Effector memory CD8-positive, alpha-beta T cell (primary cell): ENCODE results near the gene LARGE1.

Source experiments
- ATAC-seq: fragments of 150-1000 bp; cut with Tn5 transposase; replicated peaks from 2 replicates; pipeline ENCODE4 v1.10.0; 2021; ENCODE audit warnings: mild to moderate bottlenecking, moderate library complexity
- DNase-seq, 3 experiments: peaks; one replicate each; pipeline ENCODE4 v3.0.0; 2021
- H3K27ac Mint-ChIP-seq, 2 donors: one replicate each; pipeline ENCODE4 v1.8.0; 2022; ENCODE audit warnings: mild to moderate bottlenecking in 2 of 2, mixed read lengths in 2 of 2, moderate library complexity in 2 of 2
- H3K27me3 Mint-ChIP-seq, 2 donors: one replicate each; pipeline ENCODE4 v1.8.0; 2022; ENCODE audit warnings: mixed read lengths in 2 of 2
- H3K36me3 Mint-ChIP-seq: one replicate; pipeline ENCODE4 v1.8.0; 2022; ENCODE audit warnings: mild to moderate bottlenecking, moderate library complexity, mixed read lengths; ENCODE audit not compliant: insufficient read depth
- H3K4me1 Mint-ChIP-seq, 2 donors: one replicate each; pipeline ENCODE4 v1.8.0; 2022; ENCODE audit warnings: low read depth in 2 of 2, mixed read lengths in 2 of 2
- H3K4me3 Mint-ChIP-seq, 2 donors: one replicate each; pipeline ENCODE4 v1.8.0; 2022; ENCODE audit warnings: mild to moderate bottlenecking in 2 of 2, mixed read lengths in 2 of 2, moderate library complexity in 2 of 2
- H3K9me3 Mint-ChIP-seq, 2 donors: one replicate each; pipeline ENCODE4 v1.8.0; 2022; ENCODE audit warnings: mixed read lengths in 2 of 2

LARGE1 gene

DNA sequence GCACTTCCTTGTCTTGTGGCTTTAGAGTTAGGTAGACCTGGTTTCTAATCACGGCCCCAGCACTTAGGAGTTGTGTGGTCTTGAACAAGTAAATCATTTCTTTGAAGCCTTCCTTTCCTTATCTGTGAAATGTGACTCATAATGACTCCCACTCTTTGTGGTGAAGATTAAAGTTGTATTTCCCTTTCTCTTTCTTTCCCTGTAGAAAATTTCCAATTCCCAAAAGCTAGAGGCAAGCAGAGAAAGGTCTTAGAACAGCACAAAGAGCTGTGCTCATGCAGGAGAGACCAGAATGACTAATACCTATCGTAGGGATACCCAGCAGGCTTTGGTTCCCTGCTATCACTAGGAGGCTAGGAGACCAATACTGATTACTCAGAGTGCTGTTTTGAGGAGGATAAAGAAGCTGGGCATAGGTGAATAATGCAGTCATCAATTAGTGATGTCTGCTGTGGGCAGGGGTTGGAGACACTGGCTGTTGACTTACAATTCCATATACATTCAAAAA, 591.4 kb downstream of the LARGE1 start:
- DNase-seq (no peak), ATAC-seq (no peak)
- H3K36me3 Mint-ChIP-seq, result no peaks in the 10 kb centered on the region
- no peaks in the 10 kb centered on the region for H3K27me3 Mint-ChIP-seq
- H3K4me3 Mint-ChIP-seq, result no peak overlapping the region
- H3K9me3 Mint-ChIP-seq, result peaks cover 5 to 6% of the 10 kb centered on the region in 2 donors
- no peaks in the 10 kb centered on the region for H3K4me1 Mint-ChIP-seq
- no peak overlapping the region for H3K27ac Mint-ChIP-seq

DNA sequence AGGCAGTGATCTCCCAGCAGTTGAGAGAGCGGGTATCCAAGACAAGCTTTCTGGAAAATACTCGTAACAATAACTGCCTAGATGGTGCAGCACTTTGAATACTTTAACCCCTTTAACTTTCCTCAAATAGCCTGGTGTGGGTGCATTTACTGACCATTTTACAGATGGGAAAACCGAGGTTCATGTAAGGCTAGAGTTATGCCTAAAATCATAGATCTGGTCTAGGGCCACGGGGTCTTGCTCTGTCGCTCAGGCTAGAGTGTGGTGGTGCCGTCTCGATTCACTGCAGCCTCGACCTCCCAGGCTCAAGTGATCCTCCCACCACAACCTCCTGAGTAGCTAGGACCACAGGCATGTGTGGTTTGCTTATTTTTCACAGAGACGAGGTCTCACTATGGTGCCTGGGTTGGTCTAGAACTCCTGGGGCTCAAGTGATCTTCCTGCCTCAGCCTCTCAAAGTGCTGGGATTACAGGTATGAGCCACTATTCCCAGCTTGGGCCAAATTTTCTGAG, 592.9 kb downstream of the LARGE1 start:
- H3K4me3 Mint-ChIP-seq, result no peak overlapping the region
- no peak for ATAC-seq
- no peaks in the 10 kb centered on the region for H3K36me3 Mint-ChIP-seq
- peak overlapping the region in 1 of 2 donors; percentile 48 for H3K27ac Mint-ChIP-seq
- H3K9me3 Mint-ChIP-seq, result peaks cover 0 to 8% of the 10 kb centered on the region in 2 donors
- no peak for DNase-seq
- no peaks in the 10 kb centered on the region for H3K4me1 Mint-ChIP-seq
- H3K27me3 Mint-ChIP-seq, result no peaks in the 10 kb centered on the region

DNA sequence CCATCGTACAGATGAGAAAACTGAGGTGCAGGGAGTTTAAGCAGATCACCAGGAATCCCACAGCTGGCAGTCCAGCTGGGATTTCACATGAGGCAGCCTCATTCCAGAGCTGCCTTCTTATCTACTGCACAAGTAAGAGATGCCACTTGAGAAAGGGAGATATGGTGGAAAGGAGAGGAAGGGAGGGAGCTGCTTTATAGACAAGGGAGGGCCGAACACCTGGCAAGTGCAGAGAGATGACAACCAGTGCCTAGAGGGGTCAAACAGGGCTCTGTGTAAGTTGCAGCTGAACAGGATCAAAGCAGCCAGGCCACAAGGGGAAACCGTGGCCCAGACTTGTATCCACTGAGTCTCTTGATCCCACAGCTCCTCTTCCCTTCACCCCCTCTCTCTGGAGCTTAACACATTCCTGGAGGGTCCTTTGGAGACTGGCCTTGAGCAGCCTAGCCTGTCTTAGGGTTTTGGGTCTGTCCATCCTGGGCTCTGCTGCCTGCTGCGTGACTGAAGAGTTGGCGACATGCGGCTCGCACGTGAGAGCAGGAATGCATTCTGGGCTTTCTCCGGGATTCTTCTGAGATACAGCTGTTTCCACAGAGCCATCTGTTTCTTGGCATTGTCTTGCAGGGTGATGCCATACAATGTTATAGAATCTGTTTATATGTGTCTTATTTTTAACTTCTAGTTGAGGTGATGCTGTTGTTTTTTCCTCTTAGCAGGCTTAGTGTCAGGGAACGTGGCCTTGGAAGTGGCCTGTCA, 593.6 kb downstream of the LARGE1 start:
- Mint-ChIP-seq H3K36me3 (no peaks in the 10 kb centered on the region), H3K27me3 (no peaks in the 10 kb centered on the region), H3K27ac (no peak overlapping the region), H3K4me1 (no peaks in the 10 kb centered on the region), H3K4me3 (no peak overlapping the region), H3K9me3 (peaks cover 0 to 4% of the 10 kb centered on the region in 2 donors)
- DNase-seq (no peak), ATAC-seq (no peak)

- H3K27ac Mint-ChIP-seq, result no peak overlapping the region
- no peaks in the 10 kb centered on the region for H3K36me3 Mint-ChIP-seq
- H3K4me1 Mint-ChIP-seq, result no peaks in the 10 kb centered on the region
- DNase-seq, result no peak
- no peak for ATAC-seq
- no peaks in the 10 kb centered on the region for H3K27me3 Mint-ChIP-seq
- peaks cover 0 to 4% of the 10 kb centered on the region in 2 donors for H3K9me3 Mint-ChIP-seq
- H3K4me3 Mint-ChIP-seq, result no peak overlapping the region
These were observed 594.9 kb downstream of the LARGE1 start for GRCh38 chr22:33325232-33326004.

DNA sequence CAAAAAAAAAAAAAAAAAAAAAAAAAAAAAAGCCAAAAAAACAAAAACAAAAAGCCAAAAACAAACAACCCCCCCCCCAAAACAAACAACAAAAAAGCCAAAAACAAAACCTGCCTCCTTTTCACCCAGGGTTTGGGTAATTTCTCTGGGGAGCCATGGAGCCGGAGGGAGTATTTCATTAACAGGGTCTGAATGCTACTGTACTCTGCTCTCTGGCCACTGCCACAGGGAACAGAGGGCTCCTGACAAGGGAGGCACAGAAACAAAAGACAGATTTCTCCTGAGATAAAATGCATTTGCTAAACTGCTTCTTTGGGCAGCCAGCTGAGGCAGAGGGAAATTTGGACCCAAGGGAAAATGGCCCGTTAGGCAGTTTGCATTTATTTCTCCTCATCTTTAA, 596.0 kb downstream of the LARGE1 start:
- Mint-ChIP-seq H3K4me3 (no peak overlapping the region), H3K27ac (no peak overlapping the region), H3K4me1 (no peaks in the 10 kb centered on the region), H3K27me3 (no peaks in the 10 kb centered on the region), H3K9me3 (peaks cover 0 to 4% of the 10 kb centered on the region in 2 donors), H3K36me3 (peaks cover 3% of the 10 kb centered on the region)
- DNase-seq (no peak), ATAC-seq (no peak)

GRCh38 chr22:33321466-33321865, 598.8 kb downstream of the LARGE1 start:
- H3K4me1 Mint-ChIP-seq, result no peaks in the 10 kb centered on the region
- H3K27ac Mint-ChIP-seq, result no peak overlapping the region
- H3K27me3 Mint-ChIP-seq, result no peaks in the 10 kb centered on the region
- no peak overlapping the region for H3K4me3 Mint-ChIP-seq
- H3K9me3 Mint-ChIP-seq, result peaks cover 6 to 7% of the 10 kb centered on the region in 2 donors
- DNase-seq (no peak), ATAC-seq (no peak)
- peaks cover 4% of the 10 kb centered on the region for H3K36me3 Mint-ChIP-seq

DNA sequence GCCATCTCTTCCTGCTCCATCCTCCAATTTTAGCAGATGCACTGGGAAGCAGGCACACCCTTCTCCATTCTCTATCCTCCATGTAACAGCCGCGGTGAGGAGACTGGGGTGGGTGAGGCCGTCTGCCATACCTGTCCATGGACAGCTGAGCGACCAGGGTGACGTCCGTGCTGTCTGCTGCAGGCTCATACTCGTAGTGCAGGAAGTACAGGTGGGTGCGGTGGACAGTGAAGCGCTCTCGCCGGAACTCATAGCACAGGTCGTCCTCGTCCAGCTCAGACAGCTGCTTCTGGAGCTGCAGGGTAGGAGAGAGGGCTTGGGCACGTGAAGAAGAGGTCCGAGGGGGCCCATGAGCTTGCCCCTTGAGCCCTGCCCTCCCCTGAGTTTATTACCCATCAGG, 604.3 kb downstream of the LARGE1 start:
- H3K36me3 Mint-ChIP-seq, result peaks cover 4% of the 10 kb centered on the region
- no peaks in the 10 kb centered on the region for H3K27me3 Mint-ChIP-seq
- no peak overlapping the region for H3K4me3 Mint-ChIP-seq
- peaks cover 2 to 7% of the 10 kb centered on the region in 2 donors for H3K9me3 Mint-ChIP-seq
- H3K4me1 Mint-ChIP-seq, result no peaks in the 10 kb centered on the region
- DNase-seq (no peak), ATAC-seq (no peak)
- no peak overlapping the region for H3K27ac Mint-ChIP-seq

DNA sequence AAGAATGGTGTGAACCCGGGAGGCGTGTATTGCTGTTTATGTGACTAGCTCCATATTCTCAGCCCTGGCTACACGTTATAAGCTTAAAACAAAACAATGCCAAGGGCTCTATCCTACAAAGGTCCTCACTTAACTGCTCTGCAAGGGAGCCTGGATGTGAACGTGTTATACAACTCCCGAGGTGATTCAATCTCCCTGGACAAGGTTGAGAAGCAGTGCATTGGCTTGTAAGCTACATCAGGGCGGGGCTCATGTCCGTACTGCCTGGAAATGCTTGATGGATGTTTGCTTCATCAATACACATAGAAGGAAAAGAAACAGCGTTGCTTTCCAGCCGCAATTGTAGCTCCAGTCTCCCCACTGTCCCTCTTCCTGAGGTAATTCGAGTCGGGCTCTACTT, 605.2 kb downstream of the LARGE1 start:
- no peaks in the 10 kb centered on the region for H3K27me3 Mint-ChIP-seq
- DNase-seq (no peak), ATAC-seq (no peak)
- no peak overlapping the region for H3K27ac Mint-ChIP-seq
- peaks cover 4% of the 10 kb centered on the region for H3K36me3 Mint-ChIP-seq
- no peaks in the 10 kb centered on the region for H3K4me1 Mint-ChIP-seq
- H3K4me3 Mint-ChIP-seq, result no peak overlapping the region
- H3K9me3 Mint-ChIP-seq, result peaks cover 2 to 7% of the 10 kb centered on the region in 2 donors

- DNase-seq, result no peak
- H3K4me3 Mint-ChIP-seq, result no peak overlapping the region
- ATAC-seq, result no peak
- H3K9me3 Mint-ChIP-seq, result peaks cover 2 to 7% of the 10 kb centered on the region in 2 donors
- H3K27me3 Mint-ChIP-seq, result no peaks in the 10 kb centered on the region
- H3K36me3 Mint-ChIP-seq, result peaks cover 2% of the 10 kb centered on the region
- H3K4me1 Mint-ChIP-seq, result no peaks in the 10 kb centered on the region
- H3K27ac Mint-ChIP-seq, result no peak overlapping the region
These were observed 606.0 kb downstream of the LARGE1 start for GRCh38 chr22:33314316-33314715.

DNA sequence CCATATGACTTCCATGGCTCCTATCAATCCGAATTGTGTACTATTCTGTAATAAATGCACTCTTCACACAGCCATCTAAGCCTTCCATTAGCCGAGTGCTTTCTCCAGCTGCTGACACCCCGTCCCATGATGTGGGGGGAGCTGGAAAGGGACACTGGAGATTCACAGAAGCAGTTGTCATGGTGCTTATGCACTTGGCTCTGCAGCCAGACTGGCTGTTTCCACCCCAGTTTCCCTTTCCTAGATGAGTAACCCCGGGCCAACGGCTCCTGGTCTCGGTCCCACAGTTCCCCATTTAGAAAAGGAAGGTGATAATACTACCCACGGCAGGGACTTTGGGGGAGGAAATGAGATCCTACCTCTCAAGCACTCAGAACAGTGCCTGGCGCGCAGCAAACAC, 617.2 kb downstream of the LARGE1 start:
- peaks cover 0 to 8% of the 10 kb centered on the region in 2 donors for H3K27me3 Mint-ChIP-seq
- H3K9me3 Mint-ChIP-seq, result no peaks in the 10 kb centered on the region
- H3K36me3 Mint-ChIP-seq, result no peaks in the 10 kb centered on the region
- no peak overlapping the region for H3K27ac Mint-ChIP-seq
- ATAC-seq (no peak), DNase-seq (no peak)
- H3K4me1 Mint-ChIP-seq, result peaks cover 0 to 5% of the 10 kb centered on the region in 2 donors
- no peak overlapping the region for H3K4me3 Mint-ChIP-seq

GRCh38 chr22:33302549-33302948, 617.7 kb downstream of the LARGE1 start:
- Mint-ChIP-seq H3K4me1 (peaks cover 0 to 5% of the 10 kb centered on the region in 2 donors), H3K9me3 (no peaks in the 10 kb centered on the region), H3K27me3 (peaks cover 0 to 8% of the 10 kb centered on the region in 2 donors), H3K4me3 (no peak overlapping the region), H3K27ac (no peak overlapping the region), H3K36me3 (no peaks in the 10 kb centered on the region)
- DNase-seq, result no peak
- no peak for ATAC-seq

DNA sequence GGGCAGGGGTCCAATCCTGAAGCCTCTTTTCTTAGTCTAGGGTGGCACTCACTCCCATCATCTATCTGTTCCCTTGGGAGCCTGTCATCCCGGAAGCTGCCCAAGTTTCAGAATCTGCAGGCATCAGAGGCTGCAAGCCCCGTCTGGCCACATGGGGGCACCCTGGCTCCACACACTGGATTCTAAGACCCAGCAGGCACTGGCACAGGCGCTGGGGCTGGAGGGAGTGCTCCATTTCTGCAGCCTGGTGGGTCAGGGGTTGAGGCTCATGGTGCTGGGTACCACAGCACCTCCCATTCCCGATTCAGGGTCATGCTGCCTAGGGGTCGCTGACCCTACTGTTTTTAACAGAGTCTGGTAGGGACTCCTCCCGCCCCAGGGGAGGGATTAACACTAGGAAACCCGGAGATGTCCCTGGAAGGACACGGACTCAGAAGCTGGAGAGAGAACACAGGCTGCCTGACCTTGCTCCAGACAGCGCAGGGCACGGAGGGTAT, 618.2 kb downstream of the LARGE1 start:
- peaks cover 0 to 8% of the 10 kb centered on the region in 2 donors for H3K27me3 Mint-ChIP-seq
- peaks cover 0 to 5% of the 10 kb centered on the region in 2 donors for H3K4me1 Mint-ChIP-seq
- no peak overlapping the region for H3K4me3 Mint-ChIP-seq
- H3K27ac Mint-ChIP-seq, result no peak overlapping the region
- no peaks in the 10 kb centered on the region for H3K36me3 Mint-ChIP-seq
- H3K9me3 Mint-ChIP-seq, result no peaks in the 10 kb centered on the region
- ATAC-seq (no peak), DNase-seq (peak; percentile 3 to 8 (median 7))

GRCh38 chr22:33300165-33300564, 620.1 kb downstream of the LARGE1 start:
- H3K27me3 Mint-ChIP-seq, result peaks cover 0 to 8% of the 10 kb centered on the region in 2 donors
- H3K4me3 Mint-ChIP-seq, result no peak overlapping the region
- no peaks in the 10 kb centered on the region for H3K9me3 Mint-ChIP-seq
- no peaks in the 10 kb centered on the region for H3K36me3 Mint-ChIP-seq
- peaks cover 0 to 5% of the 10 kb centered on the region in 2 donors for H3K4me1 Mint-ChIP-seq
- no peak for ATAC-seq
- H3K27ac Mint-ChIP-seq, result no peak overlapping the region
- DNase-seq, result no peak
